Measurements from ENCODE around the gene NIF3L1.

The NIF3L1 gene

GRCh38 chr2:200864176-200865034, 24.8 kb upstream of the NIF3L1 start, which contains the start of gene CLK1:
CLK1 (minus strand) TSS chr2:200864658; CDS start chr2:200861862, 2,796 bp downstream.
- H2AFZ ChIP-seq (ENCODE audit: low read depth, low read length), result peak within 1 kb of the TSS; percentile 96
- ATAC-seq (ENCODE audit: insufficient read depth, low read depth) (peak; percentile 85), DNase-seq (peak; percentile 96)

GRCh38 chr2:200869014-200869413, 20.2 kb upstream of the NIF3L1 start:
- no peak for DNase-seq
- H3K4me2 ChIP-seq (ENCODE audit: insufficient read depth, low read length), result no peak overlapping the region
- H2AFZ ChIP-seq (ENCODE audit: low read depth, low read length), result no peak overlapping the region
- TF ChIP-seq CTCF (IDR thresholded peaks at IDR 0.05; ENCODE audit: borderline replicate concordance, extremely low read depth, low read length, poor library complexity, severe bottlenecking), result no peak
- TF ChIP-seq EZH2 (IDR thresholded peaks at IDR 0.05; ENCODE audit: borderline replicate concordance, low read depth, low read length, severe bottlenecking), result no peak
- peaks cover 30% of the 10 kb centered on the region for H3K36me3 ChIP-seq (ENCODE audit: insufficient read depth, low read length)
- no peaks in the 10 kb centered on the region for H3K27me3 ChIP-seq (ENCODE audit: insufficient read depth, low read length, poor library complexity)
- H3K79me2 ChIP-seq (ENCODE audit: insufficient read depth, low read length), result peaks cover 5% of the 10 kb centered on the region
- ATAC-seq (ENCODE audit: insufficient read depth, low read depth), result no peak
- H3K27ac ChIP-seq (ENCODE audit: low read length), result no peak overlapping the region
- peaks cover 12% of the 10 kb centered on the region for H3K4me1 ChIP-seq (ENCODE audit: insufficient read depth, low read length)
- no peak overlapping the region for H3K9ac ChIP-seq (ENCODE audit: low read depth, low read length)
- H3K4me3 ChIP-seq (ENCODE audit: low read depth in 1 of 2, low read length in 2 of 2), result no peak overlapping the region
- H3K9me3 ChIP-seq (ENCODE audit: insufficient read depth, low read length, severe bottlenecking), result no peaks in the 10 kb centered on the region
- no peaks in the 10 kb centered on the region for H4K20me1 ChIP-seq (ENCODE audit: insufficient read depth, low read length)

More at GRCh38 chr2:200864176-200865034, 24.8 kb upstream of the NIF3L1 start, which contains the start of gene CLK1:
- H3K36me3 ChIP-seq (ENCODE audit: insufficient read depth, low read length), result peaks cover 49% of the 10 kb centered on the region
- H3K4me2 ChIP-seq (ENCODE audit: insufficient read depth, low read length), result peak within 1 kb of the TSS; percentile 72
- TF ChIP-seq CTCF (IDR thresholded peaks at IDR 0.05; ENCODE audit: borderline replicate concordance, extremely low read depth, low read length, poor library complexity, severe bottlenecking) (no peak), EZH2 (IDR thresholded peaks at IDR 0.05; ENCODE audit: borderline replicate concordance, low read depth, low read length, severe bottlenecking) (no peak)
- peaks cover 34% of the 10 kb centered on the region for H4K20me1 ChIP-seq (ENCODE audit: insufficient read depth, low read length)
- H3K27ac ChIP-seq (ENCODE audit: low read length), result peak within 1 kb of the TSS; percentile 99
- peaks cover 51% of the 10 kb centered on the region for H3K79me2 ChIP-seq (ENCODE audit: insufficient read depth, low read length)
- peaks cover 43% of the 10 kb centered on the region for H3K4me1 ChIP-seq (ENCODE audit: insufficient read depth, low read length)
- H3K9me3 ChIP-seq (ENCODE audit: insufficient read depth, low read length, severe bottlenecking), result no peaks in the 10 kb centered on the region
- no peaks in the 10 kb centered on the region for H3K27me3 ChIP-seq (ENCODE audit: insufficient read depth, low read length, poor library complexity)
- peak within 1 kb of the TSS; percentile 97 to 98 for H3K4me3 ChIP-seq (ENCODE audit: low read depth in 1 of 2, low read length in 2 of 2)
- H3K9ac ChIP-seq (ENCODE audit: low read depth, low read length), result peak within 1 kb of the TSS; percentile 99

GRCh38 chr2:200871151-200871550, 18.0 kb upstream of the NIF3L1 start:
- no peak overlapping the region for H3K4me2 ChIP-seq (ENCODE audit: insufficient read depth, low read length)

More at GRCh38 chr2:200871151-200871550, 18.0 kb upstream of the NIF3L1 start:
- no peak overlapping the region for H3K9ac ChIP-seq (ENCODE audit: low read depth, low read length)
- TF ChIP-seq CTCF (IDR thresholded peaks at IDR 0.05; ENCODE audit: borderline replicate concordance, extremely low read depth, low read length, poor library complexity, severe bottlenecking), result no peak
- no peak for TF ChIP-seq EZH2 (IDR thresholded peaks at IDR 0.05; ENCODE audit: borderline replicate concordance, low read depth, low read length, severe bottlenecking)
- no peaks in the 10 kb centered on the region for H3K9me3 ChIP-seq (ENCODE audit: insufficient read depth, low read length, severe bottlenecking)
- H3K36me3 ChIP-seq (ENCODE audit: insufficient read depth, low read length), result peaks cover 43% of the 10 kb centered on the region; the same call in 1 of the 2 replicates
- no peak overlapping the region for H3K4me3 ChIP-seq (ENCODE audit: low read depth in 1 of 2, low read length in 2 of 2)
- no peak for DNase-seq
- H3K79me2 ChIP-seq (ENCODE audit: insufficient read depth, low read length), result no peaks in the 10 kb centered on the region
- no peak for ATAC-seq (ENCODE audit: insufficient read depth, low read depth)
- H3K27me3 ChIP-seq (ENCODE audit: insufficient read depth, low read length, poor library complexity), result no peaks in the 10 kb centered on the region
- H4K20me1 ChIP-seq (ENCODE audit: insufficient read depth, low read length), result no peaks in the 10 kb centered on the region
- no peak overlapping the region for H3K27ac ChIP-seq (ENCODE audit: low read length)
- H2AFZ ChIP-seq (ENCODE audit: low read depth, low read length), result no peak overlapping the region
- no peaks in the 10 kb centered on the region for H3K4me1 ChIP-seq (ENCODE audit: insufficient read depth, low read length)
